H9 (cell line): ENCODE measurements around the gene GFM2. TPM values are rescaled to one million over a fixed set of nuclear protein-coding genes. Genes with fewer than 3 reads are reported as not detected.

Source experiments
- DNase-seq: peaks from one replicate; pipeline ENCODE4 v3.0.0-alpha.2; 2017
- H2AFZ ChIP-seq: one replicate; pipeline ENCODE4 v1.6.1; 2013; ENCODE audit warnings: mild to moderate bottlenecking, low read length, control low read depth, moderate library complexity
- H2AK5ac ChIP-seq: 2 replicates; pipeline ENCODE4 v1.6.1; 2013; ENCODE audit warnings: low read length, control low read depth, mixed read lengths; ENCODE audit not compliant: insufficient read length
- H2BK120ac ChIP-seq: one replicate; pipeline ENCODE4 v1.6.1; 2013; ENCODE audit warnings: low read depth, mild to moderate bottlenecking, low read length, control low read depth, inconsistent platforms; ENCODE audit not compliant: poor library complexity, severe bottlenecking
- H2BK12ac ChIP-seq: 2 replicates; pipeline ENCODE4 v1.6.1; 2013; ENCODE audit warnings: low read length, control low read depth, mixed read lengths, low read depth; ENCODE audit not compliant: insufficient read length
- H2BK15ac ChIP-seq: 2 replicates; pipeline ENCODE4 v1.6.1; 2013; ENCODE audit warnings: low read depth, low read length, control low read depth
- H2BK20ac ChIP-seq: one replicate; pipeline ENCODE4 v1.6.1; 2013; ENCODE audit warnings: low read depth, mild to moderate bottlenecking, low read length, control low read depth, inconsistent platforms; ENCODE audit not compliant: poor library complexity, severe bottlenecking
- H2BK5ac ChIP-seq: 2 replicates; pipeline ENCODE4 v1.6.1; 2013; ENCODE audit warnings: low read length, control low read depth, mixed read lengths; ENCODE audit not compliant: insufficient read length
- H3K14ac ChIP-seq: 2 replicates; pipeline ENCODE4 v1.6.1; 2013; ENCODE audit warnings: low read length, control low read depth; ENCODE audit not compliant: insufficient read depth
- H3K18ac ChIP-seq: 2 replicates; pipeline ENCODE4 v1.6.1; 2013; ENCODE audit warnings: low read depth, mild to moderate bottlenecking, mixed read lengths, low read length, control low read depth; ENCODE audit not compliant: insufficient read length
- H3K23ac ChIP-seq: 2 replicates; pipeline ENCODE4 v1.6.1; 2013; ENCODE audit warnings: low read length, control low read depth, mixed read lengths, low read depth; ENCODE audit not compliant: insufficient read length
- H3K23me2 ChIP-seq: 2 replicates; pipeline ENCODE4 v1.6.1; 2013; ENCODE audit warnings: low read depth, mild to moderate bottlenecking, mixed read lengths, low read length, control low read depth; ENCODE audit not compliant: insufficient read length, poor library complexity, severe bottlenecking
- H3K27ac ChIP-seq: 2 replicates; pipeline ENCODE4 v1.5.1; 2013; ENCODE audit warnings: low read length, control low read depth, mixed read lengths, low read depth; ENCODE audit not compliant: insufficient read length
- H3K27me3 ChIP-seq: 2 replicates; pipeline ENCODE4 v1.6.1; 2013; ENCODE audit warnings: low read length, control low read depth, inconsistent platforms; ENCODE audit not compliant: insufficient read depth
- H3K4ac ChIP-seq: 2 replicates; pipeline ENCODE4 v1.6.1; 2013; ENCODE audit warnings: low read depth, mild to moderate bottlenecking, control low read depth, inconsistent platforms, low read length, moderate library complexity
- H3K4me1 ChIP-seq: 2 replicates; pipeline ENCODE4 v1.6.1; 2013; ENCODE audit warnings: low read length, control low read depth, inconsistent platforms; ENCODE audit not compliant: insufficient read depth
- H3K4me2 ChIP-seq: 2 replicates; pipeline ENCODE4 v1.6.1; 2013; ENCODE audit warnings: low read length, control low read depth, mixed read lengths; ENCODE audit not compliant: insufficient read length, insufficient read depth
- H3K56ac ChIP-seq: 2 replicates; pipeline ENCODE4 v1.6.1; 2013; ENCODE audit warnings: low read depth, mild to moderate bottlenecking, mixed read lengths, low read length, control low read depth; ENCODE audit not compliant: insufficient read length
- H3K79me1 ChIP-seq: 2 replicates; pipeline ENCODE4 v1.6.1; 2013; ENCODE audit warnings: low read depth, mild to moderate bottlenecking, moderate library complexity, low read length, control low read depth, inconsistent platforms; ENCODE audit not compliant: insufficient read depth, poor library complexity, severe bottlenecking
- H3K79me2 ChIP-seq: 2 replicates; pipeline ENCODE4 v1.6.1; 2013; ENCODE audit warnings: low read length, control low read depth, inconsistent platforms; ENCODE audit not compliant: insufficient read depth
- H3K9ac ChIP-seq: 2 replicates; pipeline ENCODE4 v1.6.1; 2013; ENCODE audit warnings: low read length, control low read depth, mixed read lengths; ENCODE audit not compliant: insufficient read length; ENCODE audit errors: extremely low read depth
- H3K9me3 ChIP-seq: one replicate; pipeline ENCODE4 v1.6.1; 2013; ENCODE audit warnings: low read depth, low read length, inconsistent platforms; ENCODE audit not compliant: control insufficient read depth
- H3T11ph ChIP-seq: one replicate; pipeline ENCODE4 v1.6.1; 2013; ENCODE audit warnings: mild to moderate bottlenecking, low read length, control low read depth, inconsistent platforms
- H4K20me1 ChIP-seq: one replicate; pipeline ENCODE4 v1.6.1; 2013; ENCODE audit not compliant: control insufficient read depth, insufficient read length, insufficient read depth
- H4K5ac ChIP-seq: 2 replicates; pipeline ENCODE4 v1.6.1; 2013; ENCODE audit warnings: low read depth, mild to moderate bottlenecking, mixed read lengths, low read length, control low read depth; ENCODE audit not compliant: insufficient read length
- H4K8ac ChIP-seq: replicated peaks from 2 replicates; pipeline ENCODE4 v1.6.1; 2013; ENCODE audit warnings: low read length, control low read depth, mixed read lengths, low read depth; ENCODE audit not compliant: insufficient read length
- H4K91ac ChIP-seq: 2 replicates; pipeline ENCODE4 v1.6.1; 2013; ENCODE audit warnings: low read depth, mild to moderate bottlenecking, moderate library complexity, mixed read lengths, low read length, control low read depth; ENCODE audit not compliant: insufficient read length
- H3K27ac Mint-ChIP-seq, 3 experiments: 2 replicates in 2 of 3; 3 replicates in 1 of 3; pipeline ENCODE4 v1.8.0; 2020 to 2021; ENCODE audit warnings: mixed read lengths in 3 of 3, mild to moderate bottlenecking in 1 of 3, moderate library complexity in 1 of 3
- H3K27me3 Mint-ChIP-seq: 2 replicates; pipeline ENCODE4 v1.8.0; 2021; ENCODE audit warnings: low read depth, mild to moderate bottlenecking, moderate library complexity, mixed read lengths
- H3K36me3 Mint-ChIP-seq, 3 experiments: 2 replicates in 2 of 3; 3 replicates in 1 of 3; pipeline ENCODE4 v1.8.0; 2020 to 2021; ENCODE audit warnings: low read depth in 3 of 3, mixed read lengths in 3 of 3; ENCODE audit not compliant: insufficient read depth in 1 of 3
- H3K4me1 Mint-ChIP-seq, 2 experiments: 2 replicates each; pipeline ENCODE4 v1.8.0; 2020; ENCODE audit warnings: mixed read lengths in 2 of 2
- H3K4me3 Mint-ChIP-seq, 2 experiments: 2 replicates in 1 of 2; 3 replicates in 1 of 2; pipeline ENCODE4 v1.8.0; 2020 to 2021; ENCODE audit warnings: mild to moderate bottlenecking in 2 of 2, mixed read lengths in 2 of 2, moderate library complexity in 1 of 2
- H3K9me3 Mint-ChIP-seq, 2 experiments: 2 replicates in 1 of 2; 3 replicates in 1 of 2; pipeline ENCODE4 v1.8.0; 2020; ENCODE audit warnings: mild to moderate bottlenecking in 2 of 2, mixed read lengths in 2 of 2, moderate library complexity in 1 of 2
- WGBS: extraction: QIAGEN DNeasy Blood & Tissue Kit; methylation state at CpG from one replicate; pipeline ENCODE4 v1.1.7; 2013; ENCODE audit warnings: missing lambda C conversion rate, low lambda C conversion rate, mixed read lengths; ENCODE audit not compliant: insufficient read length; ENCODE audit errors: extremely low coverage; 5-methylcytosine and 5-hydroxymethylcytosine counted together
- total RNA-seq: library from RNA; stranded (reverse); gene quantifications from 2 replicates; pipeline ENCODE4 v1.2.1, GENCODE V29; 2021
- TF ChIP-seq, protein P1 (sequence below): fragments of 200-600 bp; sonication (generic); conservative IDR thresholded peaks from 3 replicates; pipeline ENCODE4 v1.8.0; 2021; ENCODE audit warnings: antibody characterized with exemption, mild to moderate bottlenecking

The GFM2 gene
- total RNA-seq, 1 experiment from 2014 or later = 30.0 TPM

DNA sequence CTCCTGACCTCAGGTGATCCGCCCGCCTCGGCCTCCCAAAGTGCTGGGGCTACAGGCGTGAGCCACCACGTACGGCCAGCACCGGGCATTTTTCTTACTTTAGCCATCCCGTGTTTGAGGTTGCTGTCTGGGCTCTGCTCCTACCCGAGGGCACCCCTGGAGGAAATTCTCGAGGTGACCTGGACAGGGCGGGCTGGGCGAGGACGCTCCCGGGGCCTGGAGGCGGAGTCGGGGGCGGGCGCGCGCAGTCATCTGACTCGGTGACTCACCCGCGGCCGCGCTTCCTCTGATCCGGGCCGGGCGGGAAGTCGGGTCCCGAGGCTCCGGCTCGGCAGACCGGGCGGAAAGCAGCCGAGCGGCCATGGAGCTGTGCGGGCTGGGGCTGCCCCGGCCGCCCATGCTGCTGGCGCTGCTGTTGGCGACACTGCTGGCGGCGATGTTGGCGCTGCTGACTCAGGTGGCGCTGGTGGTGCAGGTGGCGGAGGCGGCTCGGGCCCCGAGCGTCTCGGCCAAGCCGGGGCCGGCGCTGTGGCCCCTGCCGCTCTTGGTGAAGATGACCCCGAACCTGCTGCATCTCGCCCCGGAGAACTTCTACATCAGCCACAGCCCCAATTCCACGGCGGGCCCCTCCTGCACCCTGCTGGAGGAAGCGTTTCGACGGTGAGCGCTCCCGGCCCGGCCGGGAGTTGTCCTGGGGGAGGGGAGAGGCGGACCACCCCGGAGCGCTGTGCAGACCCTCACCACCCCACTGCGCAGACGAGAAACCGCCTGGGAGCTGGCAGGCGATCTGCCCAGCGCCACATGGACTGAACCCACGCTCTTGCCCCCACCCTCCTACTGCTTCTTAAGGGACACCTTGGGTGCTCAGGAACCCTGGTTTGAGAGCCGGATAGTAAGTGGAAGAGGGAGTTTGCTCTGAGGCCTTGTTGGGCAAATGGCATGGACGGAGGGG, 81.7 kb downstream of the GFM2 start, which contains the start of gene HEXB:
TSS of gene HEXB (plus strand) at position 334 of the 952 bp plus-strand sequence. CDS start at position 362, 28 bp downstream.
- Histone ChIP-seq H3K9me3 (no peaks in the 10 kb centered on the region), H3K4me2 (peak within 1 kb of the TSS; percentile 69), H3K56ac (no peak within 1 kb of the TSS), H4K8ac (no peak within 1 kb of the TSS), H3K79me2 (no peaks in the 10 kb centered on the region), H3K27me3 (no peaks in the 10 kb centered on the region), H2BK15ac (no peak within 1 kb of the TSS; the same call in 1 of the 2 replicates), H3K23ac (no peak within 1 kb of the TSS), H4K5ac (no peak within 1 kb of the TSS), H2BK12ac (peak within 1 kb of the TSS; percentile 55), H3K79me1 (no peaks in the 10 kb centered on the region), H3T11ph (no peak within 1 kb of the TSS), H3K23me2 (peaks cover 8% of the 10 kb centered on the region), H3K4ac (peak within 1 kb of the TSS; percentile 61; the same call in 1 of the 2 replicates), H2BK20ac (no peak within 1 kb of the TSS), H2AFZ (no peak within 1 kb of the TSS), H3K18ac (peak within 1 kb of the TSS; percentile 96), H3K27ac (no peak within 1 kb of the TSS), H3K9ac (peak within 1 kb of the TSS; percentile 74), H2BK120ac (no peak within 1 kb of the TSS), H2AK5ac (no peak within 1 kb of the TSS), H2BK5ac (peak within 1 kb of the TSS; percentile 61), H3K4me1 (peaks cover 5% of the 10 kb centered on the region; the same call in 1 of the 2 replicates), H4K20me1 (no peaks in the 10 kb centered on the region), H4K91ac (no peak within 1 kb of the TSS), H3K14ac (peak within 1 kb of the TSS; percentile 92)
- H3K27ac Mint-ChIP-seq = no peak within 1 kb of the TSS; a peak in 1 of 7 replicates
- no peaks in the 10 kb centered on the region for H3K9me3 Mint-ChIP-seq
- peak; percentile 94 for DNase-seq
- H3K4me1 Mint-ChIP-seq = peaks cover 9 to 14% of the 10 kb centered on the region in 2 experiments
- peaks cover 0 to 4% (median 4%) of the 10 kb centered on the region in 3 experiments; a peak in 3 of 7 replicates for H3K36me3 Mint-ChIP-seq
- H3K27me3 Mint-ChIP-seq = peaks cover 4% of the 10 kb centered on the region
- WGBS = no CpG with 5 or more reads among the region's 78 CpGs
- TF ChIP-seq, protein P1, sequence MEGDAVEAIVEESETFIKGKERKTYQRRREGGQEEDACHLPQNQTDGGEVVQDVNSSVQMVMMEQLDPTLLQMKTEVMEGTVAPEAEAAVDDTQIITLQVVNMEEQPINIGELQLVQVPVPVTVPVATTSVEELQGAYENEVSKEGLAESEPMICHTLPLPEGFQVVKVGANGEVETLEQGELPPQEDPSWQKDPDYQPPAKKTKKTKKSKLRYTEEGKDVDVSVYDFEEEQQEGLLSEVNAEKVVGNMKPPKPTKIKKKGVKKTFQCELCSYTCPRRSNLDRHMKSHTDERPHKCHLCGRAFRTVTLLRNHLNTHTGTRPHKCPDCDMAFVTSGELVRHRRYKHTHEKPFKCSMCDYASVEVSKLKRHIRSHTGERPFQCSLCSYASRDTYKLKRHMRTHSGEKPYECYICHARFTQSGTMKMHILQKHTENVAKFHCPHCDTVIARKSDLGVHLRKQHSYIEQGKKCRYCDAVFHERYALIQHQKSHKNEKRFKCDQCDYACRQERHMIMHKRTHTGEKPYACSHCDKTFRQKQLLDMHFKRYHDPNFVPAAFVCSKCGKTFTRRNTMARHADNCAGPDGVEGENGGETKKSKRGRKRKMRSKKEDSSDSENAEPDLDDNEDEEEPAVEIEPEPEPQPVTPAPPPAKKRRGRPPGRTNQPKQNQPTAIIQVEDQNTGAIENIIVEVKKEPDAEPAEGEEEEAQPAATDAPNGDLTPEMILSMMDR = peak; percentile 16; the same call in 1 of the 3 replicates
- peak within 1 kb of the TSS; percentile 74 to 75 for H3K4me3 Mint-ChIP-seq
